ENCODE results near the gene TBC1D20. TPM values are rescaled to one million over a fixed set of nuclear protein-coding genes. Genes with fewer than 3 reads are reported as not detected.

Gene TBC1D20
- total and polyA plus RNA-seq, 2 donors from 2014 or later = 19.5 to 26.2 TPM

- FAIRE-seq (no peak), DNase-seq (no peak)
- H3K36me3 ChIP-seq (ENCODE audit: control insufficient read depth in 2 of 3, insufficient read depth in 3 of 3, low read length in 3 of 3) = peaks cover 3 to 21% (median 18%) of the 10 kb centered on the region in 3 donors
- intact Hi-C loops (cut with DNase I) = no loop called here
- H3K4me1 ChIP-seq (ENCODE audit: control insufficient read depth in 2 of 3, insufficient read depth in 2 of 3, low read depth in 1 of 3, low read length in 3 of 3) = no peaks in the 10 kb centered on the region
- H3K27ac ChIP-seq (ENCODE audit: low read depth in 2 of 2, low read length in 2 of 2) = no peak overlapping the region
- H3K27me3 ChIP-seq (ENCODE audit: control insufficient read depth, insufficient read depth, low read length) = no peaks in the 10 kb centered on the region
- H3K4me3 ChIP-seq (ENCODE audit: low read length in 3 of 3) = no peak overlapping the region
- no peak for TF ChIP-seq CTCF (IDR thresholded peaks at IDR 0.05; ENCODE audit: borderline replicate concordance, extremely low read depth, insufficient read depth)
- H3K9me3 ChIP-seq (ENCODE audit: control insufficient read depth in 2 of 3, insufficient read depth in 1 of 3, low read length in 3 of 3) = no peaks in the 10 kb centered on the region
- no peak overlapping the region for H3K9ac ChIP-seq (ENCODE audit: low read length in 3 of 3)
Observed at GRCh38 chr20:419556-420165, 42.7 kb downstream of the TBC1D20 start.

- Histone ChIP-seq H3K36me3 (ENCODE audit: control insufficient read depth in 2 of 3, insufficient read depth in 3 of 3, low read length in 3 of 3) (peaks cover 3 to 21% (median 18%) of the 10 kb centered on the region in 3 donors), H3K27ac (ENCODE audit: low read depth in 2 of 2, low read length in 2 of 2) (no peak overlapping the region), H3K9me3 (ENCODE audit: control insufficient read depth in 2 of 3, insufficient read depth in 1 of 3, low read length in 3 of 3) (no peaks in the 10 kb centered on the region), H3K9ac (ENCODE audit: low read length in 3 of 3) (no peak overlapping the region), H3K4me1 (ENCODE audit: control insufficient read depth in 2 of 3, insufficient read depth in 2 of 3, low read depth in 1 of 3, low read length in 3 of 3) (no peaks in the 10 kb centered on the region), H3K4me3 (ENCODE audit: low read length in 3 of 3) (no peak overlapping the region), H3K27me3 (ENCODE audit: control insufficient read depth, insufficient read depth, low read length) (no peaks in the 10 kb centered on the region)
- FAIRE-seq (no peak), DNase-seq (no peak)
- intact Hi-C loops (cut with DNase I) = no loop called here
- no peak for TF ChIP-seq CTCF (IDR thresholded peaks at IDR 0.05; ENCODE audit: borderline replicate concordance, extremely low read depth, insufficient read depth)
Observed at GRCh38 chr20:418858-419365, 43.4 kb downstream of the TBC1D20 start.

- peaks cover 3 to 21% (median 18%) of the 10 kb centered on the region in 3 donors for H3K36me3 ChIP-seq (ENCODE audit: control insufficient read depth in 2 of 3, insufficient read depth in 3 of 3, low read length in 3 of 3)
- no peaks in the 10 kb centered on the region for H3K27me3 ChIP-seq (ENCODE audit: control insufficient read depth, insufficient read depth, low read length)
- intact Hi-C loops (cut with DNase I) = no loop called here
- H3K9ac ChIP-seq (ENCODE audit: low read length in 3 of 3) = no peak overlapping the region
- no peak for DNase-seq
- TF ChIP-seq CTCF (IDR thresholded peaks at IDR 0.05; ENCODE audit: borderline replicate concordance, extremely low read depth, insufficient read depth) = no peak
- H3K4me3 ChIP-seq (ENCODE audit: low read length in 3 of 3) = no peak overlapping the region
- no peak for FAIRE-seq
- H3K9me3 ChIP-seq (ENCODE audit: control insufficient read depth in 2 of 3, insufficient read depth in 1 of 3, low read length in 3 of 3) = no peaks in the 10 kb centered on the region
- no peak overlapping the region for H3K27ac ChIP-seq (ENCODE audit: low read depth in 2 of 2, low read length in 2 of 2)
- peaks cover 0 to 2% (median 0%) of the 10 kb centered on the region in 3 donors for H3K4me1 ChIP-seq (ENCODE audit: control insufficient read depth in 2 of 3, insufficient read depth in 2 of 3, low read depth in 1 of 3, low read length in 3 of 3)
Observed at GRCh38 chr20:417801-418342, 44.5 kb downstream of the TBC1D20 start.

Data from kidney (tissue), 14 donors.